HEK293 (cell line): ENCODE results near the gene RHBG.

Experiments
- CTCF ChIA-PET: fragments of 350-600 bp; formaldehyde crosslinking; extraction: SDS; loops from one replicate; lab custom pipeline; 2021; ENCODE audit warnings: antibody characterized with exemption; lab: Yijun Ruan, JAX
- POLR2A ChIA-PET: fragments of 300-600 bp; formaldehyde crosslinking; extraction: SDS; loops from one replicate; lab custom pipeline; 2020; ENCODE audit warnings: antibody characterized with exemption, inconsistent platforms; lab: Yijun Ruan, JAX
- H3K27ac ChIP-seq: fragments of 200-500 bp; sonication (Bioruptor generic); 2 replicates; pipeline ENCODE4 v1.5.1; 2014; ENCODE audit warnings: low read depth, low read length, control low read depth, inconsistent platforms; ENCODE audit errors: extremely low read depth
- H3K36me3 ChIP-seq, 2 experiments: fragments of 200-500 bp in 1 of 2; sonication (Bioruptor generic) in 1 of 2; 1 replicate in 1 of 2; 2 replicates in 1 of 2; pipeline ENCODE4 v1.5.1; 2014 to 2017; ENCODE audit warnings: inconsistent platforms in 2 of 2, low read length in 2 of 2; ENCODE audit not compliant: control insufficient read depth in 2 of 2, insufficient read depth in 1 of 2
- H3K4me1 ChIP-seq: fragments of 200-500 bp; sonication (Bioruptor generic); 2 replicates; pipeline ENCODE4 v1.5.1; 2014; ENCODE audit warnings: mild to moderate bottlenecking, low read length, inconsistent platforms; ENCODE audit not compliant: control insufficient read depth, insufficient read depth
- H3K4me3 ChIP-seq: 2 replicates; pipeline ENCODE4 v1.5.1; 2011; ENCODE audit warnings: low read depth, mild to moderate bottlenecking, control low read depth, low read length, moderate library complexity
- H3K9me3 ChIP-seq: fragments of 200-500 bp; sonication (Bioruptor generic); 2 replicates; pipeline ENCODE4 v1.5.1; 2014; ENCODE audit warnings: low read depth, low read length, inconsistent platforms; ENCODE audit not compliant: control insufficient read depth, insufficient read depth
- BCL11A ChIP-seq: fragments of 450-650 bp; formaldehyde crosslinking; IDR thresholded peaks from 2 replicates; pipeline ENCODE4 v1.5.1; 2016; ENCODE audit warnings: low read depth, missing biosample characterization, missing genetic modification characterization
- FEZF1 ChIP-seq: fragments of 450-650 bp; formaldehyde crosslinking; IDR thresholded peaks from 2 replicates; pipeline ENCODE4 v1.5.1; 2016; ENCODE audit warnings: missing biosample characterization, missing genetic modification characterization
- MZF1 ChIP-seq: fragments of 450-650 bp; formaldehyde crosslinking; IDR thresholded peaks from 2 replicates; pipeline ENCODE4 v1.5.1; 2017; ENCODE audit warnings: missing biosample characterization, missing genetic modification characterization, borderline replicate concordance
- ZBTB48 ChIP-seq: fragments of 450-650 bp; formaldehyde crosslinking; IDR thresholded peaks from 2 replicates; pipeline ENCODE4 v1.5.1; 2016; ENCODE audit warnings: missing biosample characterization, missing genetic modification characterization
- ZFP3 ChIP-seq: fragments of 450-650 bp; formaldehyde crosslinking; IDR thresholded peaks from 2 replicates; pipeline ENCODE4 v1.5.1; 2016; ENCODE audit warnings: low read depth, missing biosample characterization, missing genetic modification characterization
- ZNF146 ChIP-seq: fragments of 450-650 bp; formaldehyde crosslinking; IDR thresholded peaks from 2 replicates; pipeline ENCODE4 v1.5.1; 2016; ENCODE audit warnings: missing biosample characterization, missing genetic modification characterization
- ZNF2 ChIP-seq: fragments of 450-650 bp; formaldehyde crosslinking; IDR thresholded peaks from 2 replicates; pipeline ENCODE4 v1.5.1; 2016; ENCODE audit warnings: missing biosample characterization, missing genetic modification characterization
- ZNF214 ChIP-seq: fragments of 450-650 bp; formaldehyde crosslinking; IDR thresholded peaks from 2 replicates; pipeline ENCODE4 v1.5.1; 2017; ENCODE audit warnings: missing biosample characterization, mild to moderate bottlenecking, missing genetic modification characterization, borderline replicate concordance
- ZNF23 ChIP-seq: fragments of 450-650 bp; formaldehyde crosslinking; IDR thresholded peaks from 2 replicates; pipeline ENCODE4 v1.5.1; 2016; ENCODE audit warnings: missing biosample characterization, missing genetic modification characterization, borderline replicate concordance
- ZNF514 ChIP-seq: fragments of 450-650 bp; formaldehyde crosslinking; IDR thresholded peaks from 2 replicates; pipeline ENCODE4 v1.5.1; 2016; ENCODE audit warnings: missing biosample characterization, missing genetic modification characterization
- ZNF530 ChIP-seq: fragments of 450-650 bp; formaldehyde crosslinking; IDR thresholded peaks from 2 replicates; pipeline ENCODE4 v1.5.1; 2016; ENCODE audit warnings: low read depth, missing biosample characterization, missing genetic modification characterization
- ZNF549 ChIP-seq: fragments of 450-650 bp; IDR thresholded peaks from 2 replicates; pipeline ENCODE4 v1.5.1; 2018; ENCODE audit warnings: missing biosample characterization, missing genetic modification characterization, mild to moderate bottlenecking, inconsistent platforms, moderate library complexity
- TF ChIP-seq, protein P1 (sequence below): fragments of 450-650 bp; formaldehyde crosslinking; IDR thresholded peaks from 2 replicates; pipeline ENCODE4 v1.5.1; 2016; ENCODE audit warnings: missing biosample characterization, missing genetic modification characterization
- TF ChIP-seq, protein P2 (sequence below): fragments of 450-650 bp; formaldehyde crosslinking; IDR thresholded peaks from 2 replicates; pipeline ENCODE4 v1.5.1; 2016; ENCODE audit warnings: missing biosample characterization, missing genetic modification characterization
- TF ChIP-seq, protein P3 (sequence below): fragments of 450-650 bp; formaldehyde crosslinking; IDR thresholded peaks from 2 replicates; pipeline ENCODE4 v1.5.1; 2017; ENCODE audit warnings: missing biosample characterization, missing genetic modification characterization
- TF ChIP-seq, protein P4 (sequence below): fragments of 450-650 bp; formaldehyde crosslinking; IDR thresholded peaks from 2 replicates; pipeline ENCODE4 v1.5.1; 2016; ENCODE audit warnings: missing biosample characterization, missing genetic modification characterization, borderline replicate concordance

The RHBG gene

DNA sequence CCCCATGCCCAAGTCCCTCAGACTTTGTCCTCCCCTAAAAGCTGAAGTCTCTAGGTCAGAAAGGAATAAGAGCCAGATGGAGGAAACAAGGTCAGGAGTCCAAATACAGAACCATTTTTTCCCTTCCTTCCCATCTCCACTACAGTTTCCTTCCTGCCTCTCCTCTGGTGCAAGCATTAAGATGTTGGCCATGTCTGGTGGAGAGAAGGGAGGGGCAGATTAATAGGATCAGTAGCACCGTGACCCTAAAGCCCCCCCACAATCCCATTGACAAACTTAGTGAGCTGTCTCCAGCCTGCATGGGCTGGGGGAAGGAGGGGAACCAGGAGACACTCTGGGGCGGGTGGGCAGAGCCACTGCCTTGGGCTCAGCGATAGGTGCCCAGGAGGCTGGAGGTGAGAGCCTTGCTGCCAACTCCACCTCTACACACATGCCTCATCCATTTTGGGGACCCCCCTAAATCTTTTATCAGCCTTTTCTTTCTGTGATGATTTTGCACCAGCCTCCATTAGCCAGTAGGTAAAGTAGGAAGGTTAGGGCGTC is 59.8 kb downstream of the RHBG start:
- Histone ChIP-seq H3K27ac (no peak overlapping the region), H3K4me3 (no peak overlapping the region), H3K4me1 (no peaks in the 10 kb centered on the region), H3K9me3 (no peaks in the 10 kb centered on the region), H3K36me3 (no peaks in the 10 kb centered on the region)
- TF ChIP-seq ZNF146 (tag by site-specific recombination) (no peak), FEZF1 (tag by site-specific recombination) (no peak), ZNF514 (tag by site-specific recombination) (no peak), ZNF23 (tag by site-specific recombination) (no peak)
- POLR2A ChIA-PET, result no interaction called here
- CTCF ChIA-PET, result interaction anchor here (3.9 kb wide), 1 partner anchor 43 kb away, joined by 21 read pairs; no protein-coding TSS in a partner anchor

DNA sequence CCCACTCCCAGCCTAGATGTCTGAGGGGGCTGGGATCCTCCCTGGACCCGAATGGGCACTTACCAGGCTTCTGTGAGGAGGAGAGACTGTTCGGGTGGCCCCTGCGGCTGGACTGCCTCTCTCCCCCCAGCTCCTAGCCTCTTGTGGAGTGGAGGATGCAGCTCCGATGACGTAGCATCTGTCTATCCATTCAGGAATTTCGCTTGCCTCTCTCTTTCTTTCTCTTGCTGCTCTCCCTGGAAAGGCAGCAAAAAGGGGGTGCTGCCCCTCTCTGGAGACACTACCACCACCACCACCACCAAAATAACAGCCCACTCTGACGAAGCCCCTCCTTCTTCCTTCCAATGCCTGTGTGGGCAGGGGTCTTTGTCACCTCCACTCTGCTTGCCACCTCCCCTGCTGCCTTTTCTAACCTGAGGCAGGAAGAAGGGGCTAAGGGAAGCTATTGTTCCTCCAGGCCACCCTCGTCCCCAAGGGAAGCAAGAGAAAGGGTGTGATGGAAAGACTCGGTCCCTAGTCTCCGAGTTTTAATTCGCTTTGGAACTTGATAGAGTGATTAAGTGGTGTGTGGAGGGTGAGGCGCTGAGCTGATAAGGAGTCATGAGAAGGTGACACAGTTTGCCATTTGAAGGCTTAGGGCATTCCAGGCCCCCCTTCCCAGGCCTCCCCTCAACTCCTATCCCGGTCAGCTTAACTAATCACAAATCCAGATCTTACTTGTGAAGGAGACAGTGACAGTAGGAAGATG is 60.5 kb downstream of the RHBG start:
- ChIA-PET CTCF (interaction anchor here (0.7 to 3.9 kb wide), 3 partner anchors 16 to 269 kb away, joined by 3 to 21 read pairs (median 20); no protein-coding TSS in a partner anchor), POLR2A (no interaction called here)
- H3K9me3 ChIP-seq, result no peaks in the 10 kb centered on the region
- TF ChIP-seq ZBTB48 (tag by site-specific recombination) (no peak), ZNF214 (no peak), ZNF530 (tag by site-specific recombination) (no peak), ZNF2 (tag by site-specific recombination) (no peak), MZF1 (tag by site-specific recombination) (no peak), ZNF549 (tag by site-specific recombination) (no peak), BCL11A (no peak), ZFP3 (tag by site-specific recombination) (no peak)
- TF ChIP-seq, protein P1, sequence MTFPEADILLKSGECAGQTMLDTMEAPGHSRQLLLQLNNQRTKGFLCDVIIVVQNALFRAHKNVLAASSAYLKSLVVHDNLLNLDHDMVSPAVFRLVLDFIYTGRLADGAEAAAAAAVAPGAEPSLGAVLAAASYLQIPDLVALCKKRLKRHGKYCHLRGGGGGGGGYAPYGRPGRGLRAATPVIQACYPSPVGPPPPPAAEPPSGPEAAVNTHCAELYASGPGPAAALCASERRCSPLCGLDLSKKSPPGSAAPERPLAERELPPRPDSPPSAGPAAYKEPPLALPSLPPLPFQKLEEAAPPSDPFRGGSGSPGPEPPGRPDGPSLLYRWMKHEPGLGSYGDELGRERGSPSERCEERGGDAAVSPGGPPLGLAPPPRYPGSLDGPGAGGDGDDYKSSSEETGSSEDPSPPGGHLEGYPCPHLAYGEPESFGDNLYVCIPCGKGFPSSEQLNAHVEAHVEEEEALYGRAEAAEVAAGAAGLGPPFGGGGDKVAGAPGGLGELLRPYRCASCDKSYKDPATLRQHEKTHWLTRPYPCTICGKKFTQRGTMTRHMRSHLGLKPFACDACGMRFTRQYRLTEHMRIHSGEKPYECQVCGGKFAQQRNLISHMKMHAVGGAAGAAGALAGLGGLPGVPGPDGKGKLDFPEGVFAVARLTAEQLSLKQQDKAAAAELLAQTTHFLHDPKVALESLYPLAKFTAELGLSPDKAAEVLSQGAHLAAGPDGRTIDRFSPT (tag by site-specific recombination), result no peak
- TF ChIP-seq, protein P2, sequence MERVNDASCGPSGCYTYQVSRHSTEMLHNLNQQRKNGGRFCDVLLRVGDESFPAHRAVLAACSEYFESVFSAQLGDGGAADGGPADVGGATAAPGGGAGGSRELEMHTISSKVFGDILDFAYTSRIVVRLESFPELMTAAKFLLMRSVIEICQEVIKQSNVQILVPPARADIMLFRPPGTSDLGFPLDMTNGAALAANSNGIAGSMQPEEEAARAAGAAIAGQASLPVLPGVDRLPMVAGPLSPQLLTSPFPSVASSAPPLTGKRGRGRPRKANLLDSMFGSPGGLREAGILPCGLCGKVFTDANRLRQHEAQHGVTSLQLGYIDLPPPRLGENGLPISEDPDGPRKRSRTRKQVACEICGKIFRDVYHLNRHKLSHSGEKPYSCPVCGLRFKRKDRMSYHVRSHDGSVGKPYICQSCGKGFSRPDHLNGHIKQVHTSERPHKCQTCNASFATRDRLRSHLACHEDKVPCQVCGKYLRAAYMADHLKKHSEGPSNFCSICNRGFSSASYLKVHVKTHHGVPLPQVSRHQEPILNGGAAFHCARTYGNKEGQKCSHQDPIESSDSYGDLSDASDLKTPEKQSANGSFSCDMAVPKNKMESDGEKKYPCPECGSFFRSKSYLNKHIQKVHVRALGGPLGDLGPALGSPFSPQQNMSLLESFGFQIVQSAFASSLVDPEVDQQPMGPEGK (tag by site-specific recombination), result no peak
- TF ChIP-seq, protein P3, sequence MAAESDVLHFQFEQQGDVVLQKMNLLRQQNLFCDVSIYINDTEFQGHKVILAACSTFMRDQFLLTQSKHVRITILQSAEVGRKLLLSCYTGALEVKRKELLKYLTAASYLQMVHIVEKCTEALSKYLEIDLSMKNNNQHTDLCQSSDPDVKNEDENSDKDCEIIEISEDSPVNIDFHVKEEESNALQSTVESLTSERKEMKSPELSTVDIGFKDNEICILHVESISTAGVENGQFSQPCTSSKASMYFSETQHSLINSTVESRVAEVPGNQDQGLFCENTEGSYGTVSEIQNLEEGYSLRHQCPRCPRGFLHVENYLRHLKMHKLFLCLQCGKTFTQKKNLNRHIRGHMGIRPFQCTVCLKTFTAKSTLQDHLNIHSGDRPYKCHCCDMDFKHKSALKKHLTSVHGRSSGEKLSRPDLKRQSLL (tag by site-specific recombination), result no peak
- TF ChIP-seq, protein P4, sequence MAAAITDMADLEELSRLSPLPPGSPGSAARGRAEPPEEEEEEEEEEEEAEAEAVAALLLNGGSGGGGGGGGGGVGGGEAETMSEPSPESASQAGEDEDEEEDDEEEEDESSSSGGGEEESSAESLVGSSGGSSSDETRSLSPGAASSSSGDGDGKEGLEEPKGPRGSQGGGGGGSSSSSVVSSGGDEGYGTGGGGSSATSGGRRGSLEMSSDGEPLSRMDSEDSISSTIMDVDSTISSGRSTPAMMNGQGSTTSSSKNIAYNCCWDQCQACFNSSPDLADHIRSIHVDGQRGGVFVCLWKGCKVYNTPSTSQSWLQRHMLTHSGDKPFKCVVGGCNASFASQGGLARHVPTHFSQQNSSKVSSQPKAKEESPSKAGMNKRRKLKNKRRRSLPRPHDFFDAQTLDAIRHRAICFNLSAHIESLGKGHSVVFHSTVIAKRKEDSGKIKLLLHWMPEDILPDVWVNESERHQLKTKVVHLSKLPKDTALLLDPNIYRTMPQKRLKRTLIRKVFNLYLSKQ (tag by site-specific recombination), result no peak
- no peak overlapping the region for H3K4me3 ChIP-seq
- H3K4me1 ChIP-seq, result no peaks in the 10 kb centered on the region
- no peak overlapping the region for H3K27ac ChIP-seq
- no peaks in the 10 kb centered on the region for H3K36me3 ChIP-seq
